HG03066 (cell line): ENCODE data around the gene OTUB2.
"Not testable (repeated sequence)": the region's sequence is repeated elsewhere in the genome, so short reads cannot be mapped to it uniquely, and the experiment has no call there.

Source experiments
- ATAC-seq: cut with Tn5 transposase; IDR thresholded peaks from one replicate; pipeline ENCODE4 v1.9.1; 2021; ENCODE audit warnings: low read depth; ENCODE audit not compliant: unreplicated experiment

The OTUB2 gene

GRCh38 chr14:94052662-94053061, 26.5 kb downstream of the OTUB2 start:
- no peak for ATAC-seq

DNA sequence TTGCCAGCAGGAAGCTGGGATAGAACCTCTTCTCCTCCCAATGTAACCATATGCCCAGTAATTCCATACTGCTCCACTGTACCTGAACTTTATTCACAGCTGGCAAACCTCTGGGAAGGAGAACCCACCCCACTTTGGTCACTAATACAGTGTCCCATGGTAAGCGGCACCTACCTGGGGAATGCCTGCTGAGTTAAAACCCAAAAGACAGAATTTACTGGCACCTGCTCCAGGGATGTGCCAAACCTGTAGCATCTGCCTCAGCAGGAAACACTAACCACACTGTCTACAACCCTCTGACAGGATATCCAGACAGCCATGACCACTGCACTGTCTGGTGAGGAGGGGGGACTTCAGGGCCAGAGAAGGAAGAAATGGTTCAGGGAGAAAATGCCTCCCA, 28.3 kb downstream of the OTUB2 start:
- no peak for ATAC-seq

DNA sequence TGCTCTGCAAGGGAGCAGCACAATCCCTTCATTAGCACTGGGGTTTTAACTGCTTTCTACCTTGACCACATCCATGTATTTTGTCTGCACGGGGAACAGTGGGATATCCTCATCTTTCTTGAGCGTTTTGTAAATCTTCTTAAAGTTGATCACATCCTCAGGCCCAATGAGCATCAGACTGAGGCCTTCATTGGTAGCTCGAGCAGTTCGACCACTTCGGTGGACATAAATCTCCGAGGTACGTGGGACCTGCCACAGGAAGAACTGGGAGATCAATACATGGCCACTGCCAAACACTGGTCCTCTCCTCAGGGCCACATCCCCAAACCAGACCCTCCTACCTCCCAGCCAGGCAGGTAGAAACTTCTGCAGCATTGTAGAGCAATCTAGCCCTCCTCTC, 28.8 kb downstream of the OTUB2 start:
- ATAC-seq: no peak

DNA sequence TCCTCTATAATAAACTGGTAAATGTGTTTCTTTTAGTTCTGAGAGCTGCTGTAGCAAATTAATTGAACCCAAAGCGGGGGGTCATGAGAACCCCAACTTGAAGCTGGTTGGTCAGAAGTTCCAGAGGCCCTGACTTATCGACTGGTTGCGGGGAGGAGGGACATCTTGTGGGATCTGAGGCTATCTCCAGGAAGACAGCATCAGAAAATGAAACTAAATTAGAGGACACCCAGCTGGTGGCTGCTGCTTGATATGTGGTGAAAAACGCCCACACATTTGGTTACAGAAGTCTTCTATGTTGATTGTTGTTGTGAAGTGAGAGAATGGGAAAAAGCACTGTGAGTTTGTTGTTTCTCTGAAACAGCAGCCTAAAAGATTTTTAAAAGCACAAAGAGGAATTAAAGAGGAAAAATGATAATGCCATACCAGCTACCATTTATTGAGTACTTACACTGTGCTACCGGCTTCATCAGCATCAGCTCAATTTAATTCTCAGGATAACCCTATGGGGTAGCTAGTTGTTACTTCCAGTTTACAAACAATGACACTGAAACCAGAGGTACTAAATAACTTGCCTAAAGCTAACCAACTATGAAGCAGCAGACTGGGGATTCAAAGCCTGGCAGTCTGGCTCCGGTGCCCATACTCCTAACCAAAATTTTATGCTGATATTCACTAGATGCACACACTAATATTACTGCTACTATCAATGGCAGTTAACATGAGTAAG, 30.6 kb downstream of the OTUB2 start:
- ATAC-seq: peak; percentile 82

DNA sequence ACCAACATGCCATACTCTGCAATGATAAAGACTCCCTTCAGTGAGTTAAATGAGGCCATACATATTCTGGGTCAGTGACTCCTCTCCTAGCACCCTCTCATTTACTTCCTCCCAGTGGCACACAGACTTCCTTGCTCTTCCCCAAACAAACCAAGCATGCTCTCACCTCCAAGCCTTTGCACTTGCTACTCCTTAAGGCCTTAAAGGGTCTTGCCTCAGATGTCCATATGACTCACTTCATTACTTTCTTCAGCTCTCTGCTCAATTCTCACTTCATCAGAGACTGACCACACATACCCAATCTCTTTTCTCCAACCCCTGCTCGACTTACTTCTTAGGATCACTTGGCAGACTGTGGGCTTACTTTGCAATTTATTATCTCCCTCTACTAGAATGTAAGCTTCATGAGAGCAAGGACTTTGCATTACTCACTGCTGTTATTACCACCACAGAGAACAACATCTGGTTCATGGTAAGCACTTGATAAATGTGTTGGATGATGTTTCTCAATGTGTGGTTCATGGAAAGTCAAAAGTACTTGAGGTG, 32.1 kb downstream of the OTUB2 start:
- ATAC-seq: no peak

- ATAC-seq: no peak
Measured at GRCh38 chr14:94058674-94059138, 32.6 kb downstream of the OTUB2 start.

GRCh38 chr14:94059998-94060397, 33.9 kb downstream of the OTUB2 start:
- no peak for ATAC-seq

- no peak for ATAC-seq
Measured at GRCh38 chr14:94062344-94062940, 36.3 kb downstream of the OTUB2 start.

DNA sequence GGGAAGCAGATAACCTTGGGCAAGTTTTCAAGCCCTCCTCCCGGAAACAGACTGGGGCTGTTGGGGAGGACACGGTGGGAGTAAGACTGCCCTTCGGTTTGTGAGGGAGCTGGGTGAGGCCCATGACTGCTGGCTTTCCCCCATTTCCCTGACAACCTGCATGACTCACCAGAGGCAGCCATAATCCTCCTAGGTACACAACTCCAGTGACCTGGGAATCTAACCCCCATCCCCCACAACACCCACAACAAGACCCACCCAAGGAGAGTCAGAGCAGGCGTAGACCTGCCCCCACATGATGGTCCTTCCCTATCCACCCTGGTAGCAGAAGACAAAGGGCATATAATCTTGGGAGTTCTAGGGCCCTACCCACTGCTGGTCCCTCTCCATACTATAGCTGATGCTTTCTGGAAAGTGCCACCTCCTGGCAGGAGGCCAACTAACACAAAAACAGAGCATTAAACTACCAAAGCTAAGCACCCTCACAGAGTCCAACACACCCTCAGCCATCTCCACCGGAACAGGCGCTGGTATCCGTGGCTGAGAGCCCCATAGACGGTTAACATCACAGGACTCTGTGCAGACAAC, 40.0 kb downstream of the OTUB2 start:
- ATAC-seq: no peak

DNA sequence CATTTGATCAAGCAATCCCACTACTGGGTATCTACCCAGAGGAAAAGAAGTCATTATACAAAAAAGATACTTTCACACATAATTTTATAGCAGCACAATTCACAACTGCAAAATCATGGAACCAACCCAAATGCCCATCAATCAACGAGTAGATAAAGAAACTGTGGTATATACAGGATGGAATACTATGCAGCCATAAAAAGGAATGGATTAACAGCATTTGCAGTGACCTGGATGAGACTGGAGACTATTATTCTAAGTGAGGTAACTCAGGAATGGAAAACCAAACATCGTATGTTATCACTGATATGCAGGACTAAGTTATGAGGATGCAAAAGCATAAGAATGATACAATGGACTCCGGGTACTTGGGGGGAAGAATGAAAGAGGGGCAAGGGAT, 45.9 kb downstream of the OTUB2 start:
- ATAC-seq: not testable (repeated sequence)

- ATAC-seq: no peak
Measured at GRCh38 chr14:94074534-94074933, 48.4 kb downstream of the OTUB2 start.

GRCh38 chr14:94075008-94075407, 48.9 kb downstream of the OTUB2 start:
- ATAC-seq: no peak

GRCh38 chr14:94077111-94077821, 51.1 kb downstream of the OTUB2 start:
- ATAC-seq: no peak

GRCh38 chr14:94077823-94078222, 51.7 kb downstream of the OTUB2 start:
- ATAC-seq: no peak

GRCh38 chr14:94079891-94080620, 53.9 kb downstream of the OTUB2 start:
- ATAC-seq: no peak

GRCh38 chr14:94080621-94081385, 54.7 kb downstream of the OTUB2 start, which contains the start of the genes DDX24 and IFI27L1:
Gene DDX24 (minus strand): TSS chr14:94081202. CDS start chr14:94079742, 1,460 bp downstream.
Gene IFI27L1 (plus strand): TSS chr14:94081310. CDS start chr14:94096938, 15,628 bp downstream.
- peak; percentile 97 for ATAC-seq

GRCh38 chr14:94081386-94081820, 55.3 kb downstream of the OTUB2 start:
- ATAC-seq: peak; percentile 18

GRCh38 chr14:94087891-94088290, 61.8 kb downstream of the OTUB2 start:
- ATAC-seq: no peak

- no peak for ATAC-seq
Measured at GRCh38 chr14:94088516-94088915, 62.4 kb downstream of the OTUB2 start.
